Hematopoietic multipotent progenitor cell treated with erythropoietin and hydrocortisone succinate and interleukin-3 and kit ligand, for 15 days (in vitro differentiated cells): ENCODE measurements around the gene C5orf58.
"Not testable (repeated sequence)": the region's sequence is repeated elsewhere in the genome, so short reads cannot be mapped to it uniquely, and the experiment has no call there.

Source experiments
- DNase-seq: peaks from one replicate; pipeline ENCODE4 v3.0.0-alpha.2; 2015; ENCODE audit warnings: low spot score

C5orf58 gene

GRCh38 chr5:170223906-170224305, 8.9 kb upstream of the C5orf58 start:
- no peak for DNase-seq

GRCh38 chr5:170225326-170226128, 7.3 kb upstream of the C5orf58 start:
- peak; percentile 55 for DNase-seq

- no peak for DNase-seq
These were observed 6.6 kb upstream of the C5orf58 start for GRCh38 chr5:170226129-170226615.

GRCh38 chr5:170226661-170227060, 6.1 kb upstream of the C5orf58 start:
- no peak for DNase-seq

GRCh38 chr5:170228762-170229435, 3.9 kb upstream of the C5orf58 start:
- no peak for DNase-seq

- no peak for DNase-seq
These were observed 640 bp downstream of the C5orf58 start for GRCh38 chr5:170233358-170233892.

- DNase-seq = no peak
These were observed 3.4 kb downstream of the C5orf58 start for GRCh38 chr5:170235876-170236864.

- no peak for DNase-seq
These were observed 5.8 kb downstream of the C5orf58 start for GRCh38 chr5:170238456-170239196.

- DNase-seq = not testable (repeated sequence)
These were observed 12.7 kb downstream of the C5orf58 start for GRCh38 chr5:170245436-170245835.

- no peak for DNase-seq
These were observed 13.5 kb downstream of the C5orf58 start for GRCh38 chr5:170246126-170246870.

GRCh38 chr5:170247363-170247762, 14.6 kb downstream of the C5orf58 start:
- DNase-seq = no peak

GRCh38 chr5:170248172-170248930, 15.6 kb downstream of the C5orf58 start:
- peak; percentile 27 for DNase-seq

GRCh38 chr5:170248931-170249227, 16.1 kb downstream of the C5orf58 start:
- DNase-seq = not testable (repeated sequence)

GRCh38 chr5:170249355-170249754, 16.6 kb downstream of the C5orf58 start:
- DNase-seq = no peak

GRCh38 chr5:170250810-170251317, 18.1 kb downstream of the C5orf58 start:
- no peak for DNase-seq

GRCh38 chr5:170251462-170251861, 18.7 kb downstream of the C5orf58 start:
- no peak for DNase-seq

GRCh38 chr5:170252109-170252508, 19.3 kb downstream of the C5orf58 start:
- no peak for DNase-seq

- no peak for DNase-seq
These were observed 20.1 kb downstream of the C5orf58 start for GRCh38 chr5:170252720-170253350.

GRCh38 chr5:170254056-170254455, 21.3 kb downstream of the C5orf58 start:
- no peak for DNase-seq
